ENCODE data around the gene ZNRD2. TPM values are rescaled to one million over a fixed set of nuclear protein-coding genes. Genes with fewer than 3 reads are reported as not detected.

The ZNRD2 gene
- total RNA-seq, 2 experiments from 2014 or later = 38.7 to 39.9 TPM

GRCh38 chr11:65586247-65586630, 16.0 kb downstream of the ZNRD2 start:
- no peaks in the 10 kb centered on the region for H3K27me3 Mint-ChIP-seq
- H3K9me3 Mint-ChIP-seq = no peaks in the 10 kb centered on the region
- H3K27ac ChIP-seq (ENCODE audit: low read depth in 1 of 2, low read length in 2 of 2) = no peak overlapping the region
- peaks cover 33% of the 10 kb centered on the region for H3K4me1 ChIP-seq (ENCODE audit: insufficient read depth, low read length)
- intact Hi-C loops (cut with DNase I, micrococcal nuclease) = no loop called here
- DNase-seq (no peak), ATAC-seq (ENCODE audit: poor library complexity) (no peak)
- POLR2A ChIA-PET = interaction anchor here (1.1 to 3.3 kb wide), 6 partner anchors 10 to 87 kb away, joined by 3 to 27 read pairs (median 6); partner anchors contain the start of genes EHBP1L1, FAM89B, MALAT1 and ZNRD2
- no peaks in the 10 kb centered on the region for H3K27me3 ChIP-seq (ENCODE audit: control insufficient read depth in 1 of 2, insufficient read depth in 2 of 2, low read length in 2 of 2)
- CTCF ChIA-PET = interaction anchor here (1.0 to 5.6 kb wide), 4 partner anchors 9 to 44 kb away, joined by 3 to 86 read pairs (median 18); partner anchors contain the start of genes EHBP1L1 and KCNK7
- H3K36me3 ChIP-seq (ENCODE audit: insufficient read depth, low read length) = peaks cover 56% of the 10 kb centered on the region
- no peak for TF ChIP-seq CTCF (IDR thresholded peaks at IDR 0.05)
- H3K4me3 Mint-ChIP-seq = no peak overlapping the region
- peak overlapping the region; percentile 30 for H3K27ac Mint-ChIP-seq
- peaks cover 17% of the 10 kb centered on the region for H3K4me1 Mint-ChIP-seq (ENCODE audit: low read depth)
- H3K4me3 ChIP-seq (ENCODE audit: low read length) = no peak overlapping the region
- peaks cover 56% of the 10 kb centered on the region for H3K36me3 Mint-ChIP-seq (ENCODE audit: low read depth)
- no peaks in the 10 kb centered on the region for H3K9me3 ChIP-seq (ENCODE audit: control insufficient read depth in 1 of 2, insufficient read depth in 1 of 2, low read length in 2 of 2)

- peaks cover 58% of the 10 kb centered on the region for H3K36me3 Mint-ChIP-seq (ENCODE audit: low read depth)
- H3K9me3 Mint-ChIP-seq = no peaks in the 10 kb centered on the region
- ChIA-PET POLR2A (interaction anchor here (1.1 to 3.3 kb wide), 6 partner anchors 11 to 88 kb away, joined by 3 to 27 read pairs (median 6); partner anchors contain the start of genes EHBP1L1, FAM89B, MALAT1 and ZNRD2), CTCF (interaction anchor here (1.0 to 5.6 kb wide), 5 partner anchors 9 to 44 kb away, joined by 3 to 86 read pairs (median 11); partner anchors contain the start of genes EHBP1L1 and KCNK7)
- Histone ChIP-seq H3K9me3 (ENCODE audit: control insufficient read depth in 1 of 2, insufficient read depth in 1 of 2, low read length in 2 of 2) (no peaks in the 10 kb centered on the region), H3K27ac (ENCODE audit: low read depth in 1 of 2, low read length in 2 of 2) (no peak overlapping the region), H3K36me3 (ENCODE audit: insufficient read depth, low read length) (peaks cover 54% of the 10 kb centered on the region), H3K4me3 (ENCODE audit: low read length) (no peak overlapping the region), H3K4me1 (ENCODE audit: insufficient read depth, low read length) (peaks cover 33% of the 10 kb centered on the region), H3K27me3 (ENCODE audit: control insufficient read depth in 1 of 2, insufficient read depth in 2 of 2, low read length in 2 of 2) (no peaks in the 10 kb centered on the region)
- TF ChIP-seq CTCF (IDR thresholded peaks at IDR 0.05) = no peak
- DNase-seq (no peak), ATAC-seq (ENCODE audit: poor library complexity) (no peak)
- intact Hi-C loops (cut with DNase I, micrococcal nuclease) = no loop called here
- peak overlapping the region; percentile 30 for H3K27ac Mint-ChIP-seq
- H3K4me3 Mint-ChIP-seq = no peak overlapping the region
- no peaks in the 10 kb centered on the region for H3K27me3 Mint-ChIP-seq
- H3K4me1 Mint-ChIP-seq (ENCODE audit: low read depth) = peaks cover 17% of the 10 kb centered on the region
Measured at GRCh38 chr11:65586676-65587075, 16.4 kb downstream of the ZNRD2 start.

- intact Hi-C loops (cut with DNase I, micrococcal nuclease) = loop anchor here (1.0 kb wide), 3 partner anchors 14 to 222 kb away; no protein-coding TSS in a partner anchor
- CTCF ChIA-PET = interaction anchor here (0.8 to 5.6 kb wide), 16 partner anchors 12 to 206 kb away, joined by 3 to 86 read pairs (median 4); partner anchors contain the start of genes EHBP1L1, FAM89B, FRMD8 and KAT5
Measured at GRCh38 chr11:65588199-65589054, 18.1 kb downstream of the ZNRD2 start.

More at GRCh38 chr11:65588199-65589054, 18.1 kb downstream of the ZNRD2 start:
- Histone ChIP-seq H3K36me3 (ENCODE audit: insufficient read depth, low read length) (peaks cover 54% of the 10 kb centered on the region), H3K9me3 (ENCODE audit: control insufficient read depth in 1 of 2, insufficient read depth in 1 of 2, low read length in 2 of 2) (no peaks in the 10 kb centered on the region), H3K27me3 (ENCODE audit: control insufficient read depth in 1 of 2, insufficient read depth in 2 of 2, low read length in 2 of 2) (no peaks in the 10 kb centered on the region), H3K4me3 (ENCODE audit: low read length) (no peak overlapping the region), H3K27ac (ENCODE audit: low read depth in 1 of 2, low read length in 2 of 2) (peak overlapping the region; percentile 1 to 60), H3K4me1 (ENCODE audit: insufficient read depth, low read length) (peaks cover 33% of the 10 kb centered on the region)
- ATAC-seq (ENCODE audit: poor library complexity) (peak; percentile 99), DNase-seq (peak; percentile 63 to 90 (median 74))
- H3K4me3 Mint-ChIP-seq = no peak overlapping the region
- POLR2A ChIA-PET = interaction anchor here (0.6 to 3.3 kb wide), 11 partner anchors 10 to 204 kb away, joined by 3 to 28 read pairs (median 6); partner anchors contain the start of genes EHBP1L1, FAM89B, MALAT1 and PCNX3
- TF ChIP-seq CTCF (IDR thresholded peaks at IDR 0.05) = peak; percentile 70
- no peaks in the 10 kb centered on the region for H3K27me3 Mint-ChIP-seq
- H3K4me1 Mint-ChIP-seq (ENCODE audit: low read depth) = peaks cover 17% of the 10 kb centered on the region
- peak overlapping the region; percentile 21 for H3K27ac Mint-ChIP-seq
- H3K9me3 Mint-ChIP-seq = no peaks in the 10 kb centered on the region
- peaks cover 47% of the 10 kb centered on the region for H3K36me3 Mint-ChIP-seq (ENCODE audit: low read depth)

All from CD4-positive, alpha-beta T cell (primary cell).